HEK293 (cell line): ENCODE data around the gene CSTPP1.

Experiments
- CTCF ChIA-PET: fragments of 350-600 bp; formaldehyde crosslinking; extraction: SDS; loops from one replicate; lab custom pipeline; 2021; ENCODE audit warnings: antibody characterized with exemption; lab: Yijun Ruan, JAX
- POLR2A ChIA-PET: fragments of 300-600 bp; formaldehyde crosslinking; extraction: SDS; loops from one replicate; lab custom pipeline; 2020; ENCODE audit warnings: antibody characterized with exemption, inconsistent platforms; lab: Yijun Ruan, JAX
- H3K27ac ChIP-seq: fragments of 200-500 bp; sonication (Bioruptor generic); 2 replicates; pipeline ENCODE4 v1.5.1; 2014; ENCODE audit warnings: low read depth, low read length, control low read depth, inconsistent platforms; ENCODE audit errors: extremely low read depth
- H3K36me3 ChIP-seq, 2 experiments: fragments of 200-500 bp in 1 of 2; sonication (Bioruptor generic) in 1 of 2; 1 replicate in 1 of 2; 2 replicates in 1 of 2; pipeline ENCODE4 v1.5.1; 2014 to 2017; ENCODE audit warnings: inconsistent platforms in 2 of 2, low read length in 2 of 2; ENCODE audit not compliant: control insufficient read depth in 2 of 2, insufficient read depth in 1 of 2
- H3K4me1 ChIP-seq: fragments of 200-500 bp; sonication (Bioruptor generic); 2 replicates; pipeline ENCODE4 v1.5.1; 2014; ENCODE audit warnings: mild to moderate bottlenecking, low read length, inconsistent platforms; ENCODE audit not compliant: control insufficient read depth, insufficient read depth
- H3K4me3 ChIP-seq: 2 replicates; pipeline ENCODE4 v1.5.1; 2011; ENCODE audit warnings: low read depth, mild to moderate bottlenecking, control low read depth, low read length, moderate library complexity
- H3K9me3 ChIP-seq: fragments of 200-500 bp; sonication (Bioruptor generic); 2 replicates; pipeline ENCODE4 v1.5.1; 2014; ENCODE audit warnings: low read depth, low read length, inconsistent platforms; ENCODE audit not compliant: control insufficient read depth, insufficient read depth
- BCL11A ChIP-seq: fragments of 450-650 bp; formaldehyde crosslinking; IDR thresholded peaks from 2 replicates; pipeline ENCODE4 v1.5.1; 2016; ENCODE audit warnings: low read depth, missing biosample characterization, missing genetic modification characterization
- GLIS2 ChIP-seq: fragments of 450-650 bp; formaldehyde crosslinking; IDR thresholded peaks from 2 replicates; pipeline ENCODE4 v1.5.1; 2016; ENCODE audit warnings: missing biosample characterization, missing genetic modification characterization
- HOXA7 ChIP-seq: sonication (generic); formaldehyde crosslinking; IDR thresholded peaks from 2 replicates; pipeline ENCODE4 v1.8.1; 2022; ENCODE audit warnings: missing genetic modification reagents, borderline replicate concordance
- HOXD13 ChIP-seq: sonication (generic); formaldehyde crosslinking; IDR thresholded peaks from 2 replicates; pipeline ENCODE4 v1.8.0; 2022; ENCODE audit warnings: missing genetic modification reagents, borderline replicate concordance
- MEIS1 ChIP-seq: sonication (generic); formaldehyde crosslinking; IDR thresholded peaks from 2 replicates; pipeline ENCODE4 v1.8.1; 2022; ENCODE audit warnings: missing genetic modification reagents, mild to moderate bottlenecking, borderline replicate concordance
- PRDM1 ChIP-seq: fragments of 450-650 bp; formaldehyde crosslinking; IDR thresholded peaks from 2 replicates; pipeline ENCODE4; 2016; ENCODE audit warnings: missing biosample characterization, missing genetic modification characterization
- SALL2 ChIP-seq: fragments of 450-650 bp; formaldehyde crosslinking; IDR thresholded peaks from 2 replicates; pipeline ENCODE4 v1.5.0; 2017; ENCODE audit warnings: missing biosample characterization, mild to moderate bottlenecking, missing genetic modification characterization, borderline replicate concordance
- SP2 ChIP-seq: fragments of 450-650 bp; formaldehyde crosslinking; IDR thresholded peaks from 2 replicates; pipeline ENCODE4 v1.5.1; 2016; ENCODE audit warnings: missing biosample characterization, missing genetic modification characterization
- YY2 ChIP-seq: fragments of 450-650 bp; formaldehyde crosslinking; IDR thresholded peaks from 2 replicates; pipeline ENCODE4 v1.5.1; 2016; ENCODE audit warnings: missing biosample characterization, missing genetic modification characterization
- ZBTB20 ChIP-seq: fragments of 450-650 bp; formaldehyde crosslinking; IDR thresholded peaks from 2 replicates; pipeline ENCODE4 v1.5.1; 2016; ENCODE audit warnings: missing biosample characterization, missing genetic modification characterization
- ZNF174 ChIP-seq: fragments of 450-650 bp; formaldehyde crosslinking; IDR thresholded peaks from 2 replicates; pipeline ENCODE4 v1.5.0; 2017; ENCODE audit warnings: missing biosample characterization, mild to moderate bottlenecking, missing genetic modification characterization
- ZNF239 ChIP-seq: fragments of 450-650 bp; formaldehyde crosslinking; IDR thresholded peaks from 2 replicates; pipeline ENCODE4 v1.5.1; 2016; ENCODE audit warnings: missing biosample characterization, missing genetic modification characterization
- ZNF37A ChIP-seq: fragments of 450-650 bp; IDR thresholded peaks from 2 replicates; pipeline ENCODE4 v1.5.1; 2018; ENCODE audit warnings: missing biosample characterization, missing genetic modification characterization
- ZNF433 ChIP-seq: fragments of 450-650 bp; formaldehyde crosslinking; IDR thresholded peaks from 2 replicates; pipeline ENCODE4 v1.5.1; 2016; ENCODE audit warnings: missing biosample characterization, missing genetic modification characterization, low read depth
- ZNF571 ChIP-seq: fragments of 450-650 bp; formaldehyde crosslinking; IDR thresholded peaks from 2 replicates; pipeline ENCODE4 v1.5.0; 2017; ENCODE audit warnings: missing biosample characterization, missing genetic modification characterization
- ZNF623 ChIP-seq: fragments of 450-650 bp; formaldehyde crosslinking; IDR thresholded peaks from 2 replicates; pipeline ENCODE4 v1.5.1; 2016; ENCODE audit warnings: missing biosample characterization, missing genetic modification characterization
- ZNF658 ChIP-seq: fragments of 450-650 bp; formaldehyde crosslinking; IDR thresholded peaks from 2 replicates; pipeline ENCODE4; 2016; ENCODE audit warnings: missing biosample characterization, missing genetic modification characterization
- ZNF677 ChIP-seq: fragments of 450-650 bp; IDR thresholded peaks from 2 replicates; pipeline ENCODE4 v1.5.0; 2018; ENCODE audit warnings: missing biosample characterization, mild to moderate bottlenecking, missing genetic modification characterization, moderate library complexity
- ZNF768 ChIP-seq: fragments of 450-650 bp; formaldehyde crosslinking; IDR thresholded peaks from 2 replicates; pipeline ENCODE4 v1.5.1; 2018; ENCODE audit warnings: missing biosample characterization, mild to moderate bottlenecking, missing genetic modification characterization
- ZNF777 ChIP-seq: fragments of 450-650 bp; formaldehyde crosslinking; IDR thresholded peaks from 2 replicates; pipeline ENCODE4 v1.5.1; 2017; ENCODE audit warnings: missing biosample characterization, missing genetic modification characterization, borderline replicate concordance
- ZNF785 ChIP-seq: fragments of 450-650 bp; formaldehyde crosslinking; IDR thresholded peaks from 2 replicates; pipeline ENCODE4 v1.5.1; 2016; ENCODE audit warnings: missing biosample characterization, missing genetic modification characterization
- ZNF791 ChIP-seq: fragments of 450-650 bp; formaldehyde crosslinking; IDR thresholded peaks from 2 replicates; pipeline ENCODE4 v1.5.1; 2016; ENCODE audit warnings: missing biosample characterization, missing genetic modification characterization
- TF ChIP-seq, protein P1 (sequence below): fragments of 450-650 bp; formaldehyde crosslinking; IDR thresholded peaks from 2 replicates; pipeline ENCODE4 v1.5.1; 2016; ENCODE audit warnings: missing biosample characterization, missing genetic modification characterization
- TF ChIP-seq, protein P2 (sequence below): fragments of 450-650 bp; formaldehyde crosslinking; IDR thresholded peaks from 2 replicates; pipeline ENCODE4 v1.5.1; 2016; ENCODE audit warnings: missing biosample characterization, missing genetic modification characterization
- TF ChIP-seq, protein P3 (sequence below): fragments of 450-650 bp; formaldehyde crosslinking; IDR thresholded peaks from 2 replicates; pipeline ENCODE4 v1.5.1; 2016; ENCODE audit warnings: missing biosample characterization, missing genetic modification characterization
- TF ChIP-seq, protein P4 (sequence below): fragments of 450-650 bp; formaldehyde crosslinking; IDR thresholded peaks from 2 replicates; pipeline ENCODE4 v1.5.1; 2016; ENCODE audit warnings: missing biosample characterization, missing genetic modification characterization, borderline replicate concordance
- TF ChIP-seq, protein P5 (sequence below): sonication (generic); formaldehyde crosslinking; IDR thresholded peaks from 2 replicates; pipeline ENCODE4 v1.8.1; 2022; ENCODE audit warnings: mild to moderate bottlenecking, moderate library complexity, missing genetic modification reagents

The CSTPP1 gene

DNA sequence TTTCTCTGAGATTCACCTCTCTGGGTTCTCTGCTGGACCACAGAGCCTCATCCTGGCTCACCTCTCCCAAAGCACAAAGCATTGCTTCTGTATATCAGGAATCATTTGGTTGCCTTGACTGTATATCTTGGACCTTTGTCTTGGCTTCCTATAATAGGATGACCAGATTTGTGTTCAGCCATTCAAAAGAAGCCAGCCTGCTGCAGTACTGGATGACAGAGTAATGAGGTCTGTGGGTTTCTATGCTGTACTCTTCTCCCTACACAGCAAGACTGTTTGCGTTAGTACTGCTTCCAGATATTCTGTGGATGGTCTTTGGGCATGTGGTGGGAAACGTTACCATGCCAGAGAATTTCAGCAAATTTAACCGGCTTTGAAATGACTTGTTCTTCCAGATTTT lies 200.4 kb downstream of the CSTPP1 start:
- Histone ChIP-seq H3K4me1 (no peaks in the 10 kb centered on the region), H3K9me3 (no peaks in the 10 kb centered on the region), H3K36me3 (peaks cover 0 to 22% of the 10 kb centered on the region in 2 experiments; a peak in 2 of 3 replicates), H3K27ac (no peak overlapping the region), H3K4me3 (no peak overlapping the region)
- ChIA-PET POLR2A (no interaction called here), CTCF (interaction anchor here (1.9 kb wide), 1 partner anchor 16 kb away, joined by 5 read pairs; no protein-coding TSS in a partner anchor)
- TF ChIP-seq ZNF174 (tag by site-specific recombination) (no peak), ZNF677 (tag by site-specific recombination) (no peak)

DNA sequence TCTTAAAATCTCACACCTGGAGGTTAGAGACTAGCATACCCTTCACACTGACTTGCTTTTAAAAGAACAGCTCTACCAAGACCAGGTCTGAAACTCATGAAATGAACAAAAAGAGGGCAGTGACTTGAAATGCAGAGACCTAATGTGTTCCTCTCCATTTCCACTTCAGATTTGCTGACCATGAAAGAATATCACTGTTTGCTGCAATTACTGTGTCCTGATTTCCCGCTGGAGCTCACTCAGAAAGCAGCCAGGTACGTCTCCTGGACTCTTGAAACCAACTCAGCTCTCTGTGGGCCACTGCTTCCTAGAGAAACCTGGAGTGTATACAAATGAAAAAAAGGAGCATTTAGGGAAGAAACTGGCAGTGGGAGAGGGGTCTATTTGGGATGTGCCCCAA lies 200.9 kb downstream of the CSTPP1 start:
- H3K9me3 ChIP-seq = no peaks in the 10 kb centered on the region
- H3K4me1 ChIP-seq = no peaks in the 10 kb centered on the region
- ChIA-PET POLR2A (no interaction called here), CTCF (interaction anchor here (1.9 kb wide), 1 partner anchor 15 kb away, joined by 5 read pairs; no protein-coding TSS in a partner anchor)
- H3K27ac ChIP-seq = no peak overlapping the region
- no peak overlapping the region for H3K4me3 ChIP-seq
- TF ChIP-seq, protein P1, sequence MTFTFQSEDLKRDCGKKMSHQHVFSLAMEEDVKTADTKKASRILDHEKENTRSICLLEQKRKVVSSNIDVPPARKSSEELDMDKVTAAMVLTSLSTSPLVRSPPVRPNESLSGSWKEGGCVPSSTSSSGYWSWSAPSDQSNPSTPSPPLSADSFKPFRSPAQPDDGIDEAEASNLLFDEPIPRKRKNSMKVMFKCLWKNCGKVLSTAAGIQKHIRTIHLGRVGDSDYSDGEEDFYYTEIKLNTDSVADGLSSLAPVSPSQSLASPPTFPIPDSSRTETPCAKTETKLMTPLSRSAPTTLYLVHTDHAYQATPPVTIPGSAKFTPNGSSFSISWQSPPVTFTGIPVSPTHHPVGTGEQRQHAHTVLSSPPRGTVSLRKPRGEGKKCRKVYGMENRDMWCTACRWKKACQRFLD (tag by site-specific recombination) = no peak
- TF ChIP-seq ZNF768 = no peak
- TF ChIP-seq HOXD13 = no peak
- TF ChIP-seq ZNF571 = no peak
- TF ChIP-seq ZNF239 (tag by site-specific recombination) = no peak
- no peak for TF ChIP-seq PRDM1 (tag by site-specific recombination)
- TF ChIP-seq SALL2 (tag by site-specific recombination) = no peak
- peaks cover 0 to 22% of the 10 kb centered on the region in 2 experiments; a peak in 2 of 3 replicates for H3K36me3 ChIP-seq

DNA sequence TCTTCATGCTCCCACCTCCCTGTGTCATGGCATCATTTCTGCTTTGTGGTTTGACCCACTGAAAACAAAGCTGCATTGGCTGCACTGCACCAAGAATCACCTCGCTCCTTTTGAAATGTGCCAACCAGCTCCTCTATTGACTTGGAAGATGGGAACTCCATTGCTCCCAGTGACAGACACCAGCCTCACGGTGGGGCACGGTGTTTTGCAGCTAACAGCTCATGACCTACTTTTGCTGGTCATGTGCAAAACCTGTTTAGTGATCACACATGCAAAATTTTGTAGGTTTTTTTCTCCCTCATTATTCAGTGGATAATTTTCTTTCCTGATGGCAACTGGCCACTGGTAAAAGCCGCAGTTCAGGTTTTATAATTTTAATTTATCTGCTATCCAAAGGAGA lies 203.3 kb downstream of the CSTPP1 start:
- H3K36me3 ChIP-seq = peaks cover 0 to 22% of the 10 kb centered on the region in 2 experiments; a peak in 2 of 3 replicates
- no peak overlapping the region for H3K4me3 ChIP-seq
- TF ChIP-seq, protein P2, sequence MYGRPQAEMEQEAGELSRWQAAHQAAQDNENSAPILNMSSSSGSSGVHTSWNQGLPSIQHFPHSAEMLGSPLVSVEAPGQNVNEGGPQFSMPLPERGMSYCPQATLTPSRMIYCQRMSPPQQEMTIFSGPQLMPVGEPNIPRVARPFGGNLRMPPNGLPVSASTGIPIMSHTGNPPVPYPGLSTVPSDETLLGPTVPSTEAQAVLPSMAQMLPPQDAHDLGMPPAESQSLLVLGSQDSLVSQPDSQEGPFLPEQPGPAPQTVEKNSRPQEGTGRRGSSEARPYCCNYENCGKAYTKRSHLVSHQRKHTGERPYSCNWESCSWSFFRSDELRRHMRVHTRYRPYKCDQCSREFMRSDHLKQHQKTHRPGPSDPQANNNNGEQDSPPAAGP (tag by site-specific recombination) = no peak
- TF ChIP-seq ZNF791 (tag by site-specific recombination) (no peak), ZBTB20 (tag by site-specific recombination) (no peak), ZNF785 (tag by site-specific recombination) (no peak), HOXA7 (CRISPR knock-in tag) (no peak), ZNF433 (no peak), ZNF37A (no peak), MEIS1 (no peak), SP2 (no peak), HOXD13 (no peak), BCL11A (tag by site-specific recombination) (no peak), GLIS2 (tag by site-specific recombination) (no peak), ZNF658 (no peak), ZNF239 (tag by site-specific recombination) (no peak), YY2 (no peak), ZNF623 (tag by site-specific recombination) (no peak), ZNF777 (tag by site-specific recombination) (no peak)
- TF ChIP-seq, protein P3, sequence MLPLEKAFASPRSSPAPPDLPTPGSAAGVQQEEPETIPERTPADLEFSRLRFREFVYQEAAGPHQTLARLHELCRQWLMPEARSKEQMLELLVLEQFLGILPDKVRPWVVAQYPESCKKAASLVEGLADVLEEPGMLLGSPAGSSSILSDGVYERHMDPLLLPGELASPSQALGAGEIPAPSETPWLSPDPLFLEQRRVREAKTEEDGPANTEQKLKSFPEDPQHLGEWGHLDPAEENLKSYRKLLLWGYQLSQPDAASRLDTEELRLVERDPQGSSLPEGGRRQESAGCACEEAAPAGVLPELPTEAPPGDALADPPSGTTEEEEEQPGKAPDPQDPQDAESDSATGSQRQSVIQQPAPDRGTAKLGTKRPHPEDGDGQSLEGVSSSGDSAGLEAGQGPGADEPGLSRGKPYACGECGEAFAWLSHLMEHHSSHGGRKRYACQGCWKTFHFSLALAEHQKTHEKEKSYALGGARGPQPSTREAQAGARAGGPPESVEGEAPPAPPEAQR = no peak
- TF ChIP-seq, protein P4, sequence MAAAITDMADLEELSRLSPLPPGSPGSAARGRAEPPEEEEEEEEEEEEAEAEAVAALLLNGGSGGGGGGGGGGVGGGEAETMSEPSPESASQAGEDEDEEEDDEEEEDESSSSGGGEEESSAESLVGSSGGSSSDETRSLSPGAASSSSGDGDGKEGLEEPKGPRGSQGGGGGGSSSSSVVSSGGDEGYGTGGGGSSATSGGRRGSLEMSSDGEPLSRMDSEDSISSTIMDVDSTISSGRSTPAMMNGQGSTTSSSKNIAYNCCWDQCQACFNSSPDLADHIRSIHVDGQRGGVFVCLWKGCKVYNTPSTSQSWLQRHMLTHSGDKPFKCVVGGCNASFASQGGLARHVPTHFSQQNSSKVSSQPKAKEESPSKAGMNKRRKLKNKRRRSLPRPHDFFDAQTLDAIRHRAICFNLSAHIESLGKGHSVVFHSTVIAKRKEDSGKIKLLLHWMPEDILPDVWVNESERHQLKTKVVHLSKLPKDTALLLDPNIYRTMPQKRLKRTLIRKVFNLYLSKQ (tag by site-specific recombination) = no peak
- TF ChIP-seq, protein P5, sequence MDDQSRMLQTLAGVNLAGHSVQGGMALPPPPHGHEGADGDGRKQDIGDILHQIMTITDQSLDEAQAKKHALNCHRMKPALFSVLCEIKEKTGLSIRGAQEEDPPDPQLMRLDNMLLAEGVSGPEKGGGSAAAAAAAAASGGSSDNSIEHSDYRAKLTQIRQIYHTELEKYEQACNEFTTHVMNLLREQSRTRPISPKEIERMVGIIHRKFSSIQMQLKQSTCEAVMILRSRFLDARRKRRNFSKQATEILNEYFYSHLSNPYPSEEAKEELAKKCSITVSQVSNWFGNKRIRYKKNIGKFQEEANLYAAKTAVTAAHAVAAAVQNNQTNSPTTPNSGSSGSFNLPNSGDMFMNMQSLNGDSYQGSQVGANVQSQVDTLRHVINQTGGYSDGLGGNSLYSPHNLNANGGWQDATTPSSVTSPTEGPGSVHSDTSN (CRISPR knock-in tag) = no peak
- no peaks in the 10 kb centered on the region for H3K9me3 ChIP-seq
- CTCF ChIA-PET = interaction anchor here (0.6 to 1.0 kb wide), 4 partner anchors 14 to 425 kb away, joined by 3 to 12 read pairs (median 4); no protein-coding TSS in a partner anchor
- no peak overlapping the region for H3K27ac ChIP-seq
- POLR2A ChIA-PET = no interaction called here
- H3K4me1 ChIP-seq = no peaks in the 10 kb centered on the region
